GM23338 (cell line): ENCODE results near the gene MBL2.

Experiments
- CREB1 ChIP-seq: fragments of 250-450 bp; sonication (Bioruptor Pico); IDR thresholded peaks from 2 replicates; pipeline ENCODE4 v1.5.0; 2020; ENCODE audit warnings: low read depth, mild to moderate bottlenecking, moderate library complexity
- ETS1 ChIP-seq: IDR thresholded peaks from 2 replicates; pipeline ENCODE4 v1.6.1; 2016; ENCODE audit warnings: antibody characterized with exemption
- EZH2 ChIP-seq: fragments of 200-600 bp; sonication (generic); IDR thresholded peaks from one replicate; pipeline ENCODE4 v1.8.0; 2017; ENCODE audit warnings: antibody characterized with exemption, mild to moderate bottlenecking, low read depth; ENCODE audit not compliant: unreplicated experiment
- EZH2phosphoT487 ChIP-seq: fragments of 200-600 bp; sonication (generic); IDR thresholded peaks from one replicate; pipeline ENCODE4 v1.8.1; 2018; ENCODE audit warnings: antibody characterized with exemption; ENCODE audit not compliant: unreplicated experiment
- JUNB ChIP-seq: IDR thresholded peaks from one replicate; pipeline ENCODE4 v1.6.1; 2016; ENCODE audit warnings: antibody characterized with exemption; ENCODE audit not compliant: unreplicated experiment
- POLR2AphosphoS5 ChIP-seq: IDR thresholded peaks from 2 replicates; pipeline ENCODE4 v1.6.1; 2016; ENCODE audit warnings: antibody characterized with exemption, low read depth
- REST ChIP-seq: IDR thresholded peaks from one replicate; pipeline ENCODE4 v1.6.1; 2018; ENCODE audit warnings: antibody characterized with exemption; ENCODE audit not compliant: unreplicated experiment
- STAT1 ChIP-seq: IDR thresholded peaks from one replicate; pipeline ENCODE4 v1.6.1; 2016; ENCODE audit warnings: antibody characterized with exemption; ENCODE audit not compliant: unreplicated experiment
- TF ChIP-seq, protein P1 (sequence below), 2 experiments: fragments of 200-600 bp in 1 of 2; sonication (generic) in 1 of 2; conservative IDR thresholded peaks; 2 replicates each; pipeline versions ENCODE4 v1.5.1 to v1.6.1; 2016 to 2017; ENCODE audit warnings: antibody characterized with exemption in 2 of 2, low read depth in 2 of 2, mild to moderate bottlenecking in 2 of 2, moderate library complexity in 1 of 2
- TF ChIP-seq, protein P2 (sequence below): fragments of 250-450 bp; sonication (Bioruptor Pico); IDR thresholded peaks from 2 replicates; pipeline ENCODE4 v1.5.0; 2020; ENCODE audit warnings: mild to moderate bottlenecking, moderate library complexity

DNA sequence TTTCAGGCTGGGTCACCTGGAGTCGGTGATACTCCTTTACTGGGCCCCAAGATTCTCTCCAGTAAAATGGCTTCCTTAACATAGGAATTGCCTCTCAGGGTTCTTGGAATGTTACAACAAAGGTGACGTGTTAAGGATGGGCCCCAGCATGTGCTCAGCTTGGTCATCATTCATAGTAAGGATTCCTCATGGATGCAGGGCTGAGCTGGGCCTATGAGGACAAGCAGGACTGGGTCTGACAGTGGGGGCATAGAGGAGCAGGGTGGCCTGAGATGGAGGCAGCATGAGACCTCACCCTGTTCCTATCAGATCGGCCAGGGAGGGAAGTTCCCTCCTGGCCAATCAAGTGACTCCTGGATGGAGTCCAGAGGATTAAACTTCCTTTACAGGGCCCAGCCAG is 12.8 kb upstream of the MBL2 start:
- TF ChIP-seq JUNB (no peak), CREB1 (no peak), REST (no peak), POLR2AphosphoS5 (no peak), EZH2phosphoT487 (no peak), EZH2 (no peak), ETS1 (no peak), STAT1 (no peak)
- TF ChIP-seq, protein P1, sequence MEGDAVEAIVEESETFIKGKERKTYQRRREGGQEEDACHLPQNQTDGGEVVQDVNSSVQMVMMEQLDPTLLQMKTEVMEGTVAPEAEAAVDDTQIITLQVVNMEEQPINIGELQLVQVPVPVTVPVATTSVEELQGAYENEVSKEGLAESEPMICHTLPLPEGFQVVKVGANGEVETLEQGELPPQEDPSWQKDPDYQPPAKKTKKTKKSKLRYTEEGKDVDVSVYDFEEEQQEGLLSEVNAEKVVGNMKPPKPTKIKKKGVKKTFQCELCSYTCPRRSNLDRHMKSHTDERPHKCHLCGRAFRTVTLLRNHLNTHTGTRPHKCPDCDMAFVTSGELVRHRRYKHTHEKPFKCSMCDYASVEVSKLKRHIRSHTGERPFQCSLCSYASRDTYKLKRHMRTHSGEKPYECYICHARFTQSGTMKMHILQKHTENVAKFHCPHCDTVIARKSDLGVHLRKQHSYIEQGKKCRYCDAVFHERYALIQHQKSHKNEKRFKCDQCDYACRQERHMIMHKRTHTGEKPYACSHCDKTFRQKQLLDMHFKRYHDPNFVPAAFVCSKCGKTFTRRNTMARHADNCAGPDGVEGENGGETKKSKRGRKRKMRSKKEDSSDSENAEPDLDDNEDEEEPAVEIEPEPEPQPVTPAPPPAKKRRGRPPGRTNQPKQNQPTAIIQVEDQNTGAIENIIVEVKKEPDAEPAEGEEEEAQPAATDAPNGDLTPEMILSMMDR (conservative IDR thresholded peaks at IDR 0.05; ENCODE audit: low read depth in 2 of 2): no peak
- TF ChIP-seq, protein P2, sequence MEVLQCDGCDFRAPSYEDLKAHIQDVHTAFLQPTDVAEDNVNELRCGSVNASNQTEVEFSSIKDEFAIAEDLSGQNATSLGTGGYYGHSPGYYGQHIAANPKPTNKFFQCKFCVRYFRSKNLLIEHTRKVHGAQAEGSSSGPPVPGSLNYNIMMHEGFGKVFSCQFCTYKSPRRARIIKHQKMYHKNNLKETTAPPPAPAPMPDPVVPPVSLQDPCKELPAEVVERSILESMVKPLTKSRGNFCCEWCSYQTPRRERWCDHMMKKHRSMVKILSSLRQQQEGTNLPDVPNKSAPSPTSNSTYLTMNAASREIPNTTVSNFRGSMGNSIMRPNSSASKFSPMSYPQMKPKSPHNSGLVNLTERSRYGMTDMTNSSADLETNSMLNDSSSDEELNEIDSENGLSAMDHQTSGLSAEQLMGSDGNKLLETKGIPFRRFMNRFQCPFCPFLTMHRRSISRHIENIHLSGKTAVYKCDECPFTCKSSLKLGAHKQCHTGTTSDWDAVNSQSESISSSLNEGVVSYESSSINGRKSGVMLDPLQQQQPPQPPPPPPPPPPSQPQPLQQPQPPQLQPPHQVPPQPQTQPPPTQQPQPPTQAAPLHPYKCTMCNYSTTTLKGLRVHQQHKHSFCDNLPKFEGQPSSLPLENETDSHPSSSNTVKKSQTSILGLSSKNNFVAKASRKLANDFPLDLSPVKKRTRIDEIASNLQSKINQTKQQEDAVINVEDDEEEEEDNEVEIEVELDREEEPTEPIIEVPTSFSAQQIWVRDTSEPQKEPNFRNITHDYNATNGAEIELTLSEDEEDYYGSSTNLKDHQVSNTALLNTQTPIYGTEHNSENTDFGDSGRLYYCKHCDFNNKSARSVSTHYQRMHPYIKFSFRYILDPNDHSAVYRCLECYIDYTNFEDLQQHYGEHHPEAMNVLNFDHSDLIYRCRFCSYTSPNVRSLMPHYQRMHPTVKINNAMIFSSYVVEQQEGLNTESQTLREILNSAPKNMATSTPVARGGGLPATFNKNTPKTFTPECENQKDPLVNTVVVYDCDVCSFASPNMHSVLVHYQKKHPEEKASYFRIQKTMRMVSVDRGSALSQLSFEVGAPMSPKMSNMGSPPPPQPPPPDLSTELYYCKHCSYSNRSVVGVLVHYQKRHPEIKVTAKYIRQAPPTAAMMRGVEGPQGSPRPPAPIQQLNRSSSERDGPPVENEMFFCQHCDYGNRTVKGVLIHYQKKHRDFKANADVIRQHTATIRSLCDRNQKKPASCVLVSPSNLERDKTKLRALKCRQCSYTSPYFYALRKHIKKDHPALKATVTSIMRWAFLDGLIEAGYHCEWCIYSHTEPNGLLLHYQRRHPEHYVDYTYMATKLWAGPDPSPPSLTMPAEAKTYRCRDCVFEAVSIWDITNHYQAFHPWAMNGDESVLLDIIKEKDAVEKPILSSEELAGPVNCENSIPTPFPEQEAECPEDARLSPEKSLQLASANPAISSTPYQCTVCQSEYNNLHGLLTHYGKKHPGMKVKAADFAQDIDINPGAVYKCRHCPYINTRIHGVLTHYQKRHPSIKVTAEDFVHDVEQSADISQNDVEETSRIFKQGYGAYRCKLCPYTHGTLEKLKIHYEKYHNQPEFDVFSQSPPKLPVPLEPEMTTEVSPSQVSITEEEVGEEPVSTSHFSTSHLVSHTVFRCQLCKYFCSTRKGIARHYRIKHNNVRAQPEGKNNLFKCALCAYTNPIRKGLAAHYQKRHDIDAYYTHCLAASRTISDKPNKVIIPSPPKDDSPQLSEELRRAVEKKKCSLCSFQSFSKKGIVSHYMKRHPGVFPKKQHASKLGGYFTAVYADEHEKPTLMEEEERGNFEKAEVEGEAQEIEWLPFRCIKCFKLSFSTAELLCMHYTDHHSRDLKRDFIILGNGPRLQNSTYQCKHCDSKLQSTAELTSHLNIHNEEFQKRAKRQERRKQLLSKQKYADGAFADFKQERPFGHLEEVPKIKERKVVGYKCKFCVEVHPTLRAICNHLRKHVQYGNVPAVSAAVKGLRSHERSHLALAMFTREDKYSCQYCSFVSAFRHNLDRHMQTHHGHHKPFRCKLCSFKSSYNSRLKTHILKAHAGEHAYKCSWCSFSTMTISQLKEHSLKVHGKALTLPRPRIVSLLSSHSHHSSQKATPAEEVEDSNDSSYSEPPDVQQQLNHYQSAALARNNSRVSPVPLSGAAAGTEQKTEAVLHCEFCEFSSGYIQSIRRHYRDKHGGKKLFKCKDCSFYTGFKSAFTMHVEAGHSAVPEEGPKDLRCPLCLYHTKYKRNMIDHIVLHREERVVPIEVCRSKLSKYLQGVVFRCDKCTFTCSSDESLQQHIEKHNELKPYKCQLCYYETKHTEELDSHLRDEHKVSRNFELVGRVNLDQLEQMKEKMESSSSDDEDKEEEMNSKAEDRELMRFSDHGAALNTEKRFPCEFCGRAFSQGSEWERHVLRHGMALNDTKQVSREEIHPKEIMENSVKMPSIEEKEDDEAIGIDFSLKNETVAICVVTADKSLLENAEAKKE (CRISPR knock-in tag): no peak
